A204.1 (cell line): ENCODE results near the gene MANF.
"Not testable (repeated sequence)": the region's sequence is repeated elsewhere in the genome, so short reads cannot be mapped to it uniquely, and the experiment has no call there.

Experiments
- FAIRE-seq: peaks from 2 replicates; lab custom pipeline; 2012; peaks lifted over from hg19 to GRCh38; lab: Jason Lieb, UNC

Gene MANF

GRCh38 chr3:51384726-51385473, at the start of gene MANF:
TSS of gene MANF (plus strand) at chr3:51385291. CDS start at chr3:51385343, 52 bp downstream.
- peak; percentile 97 for FAIRE-seq

- no peak for FAIRE-seq
Measured at GRCh38 chr3:51336261-51336660, 48.8 kb upstream of the MANF start.

DNA sequence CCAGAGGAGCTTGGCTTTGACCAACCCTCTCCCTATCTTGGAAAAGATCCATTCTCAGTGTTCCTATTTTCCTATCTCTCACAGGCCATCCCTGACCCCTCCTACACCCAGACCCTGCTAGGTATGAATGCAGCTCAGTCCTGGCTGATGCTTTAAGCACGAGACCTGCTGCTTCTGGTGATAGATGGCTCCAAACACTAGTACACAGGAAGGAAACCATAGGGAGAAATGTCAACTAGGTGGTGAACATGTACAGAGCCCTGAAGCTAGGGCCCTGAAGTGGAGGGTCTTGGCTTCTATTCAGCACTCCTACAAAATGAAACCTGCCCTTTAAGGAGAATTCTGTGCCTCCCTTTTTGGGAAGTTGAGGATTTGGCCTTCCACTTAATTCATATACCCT, 47.4 kb upstream of the MANF start:
- FAIRE-seq = no peak

- no peak for FAIRE-seq
Measured at GRCh38 chr3:51338632-51339031, 46.5 kb upstream of the MANF start.

GRCh38 chr3:51340013-51340829, 44.9 kb upstream of the MANF start:
- no peak for FAIRE-seq

DNA sequence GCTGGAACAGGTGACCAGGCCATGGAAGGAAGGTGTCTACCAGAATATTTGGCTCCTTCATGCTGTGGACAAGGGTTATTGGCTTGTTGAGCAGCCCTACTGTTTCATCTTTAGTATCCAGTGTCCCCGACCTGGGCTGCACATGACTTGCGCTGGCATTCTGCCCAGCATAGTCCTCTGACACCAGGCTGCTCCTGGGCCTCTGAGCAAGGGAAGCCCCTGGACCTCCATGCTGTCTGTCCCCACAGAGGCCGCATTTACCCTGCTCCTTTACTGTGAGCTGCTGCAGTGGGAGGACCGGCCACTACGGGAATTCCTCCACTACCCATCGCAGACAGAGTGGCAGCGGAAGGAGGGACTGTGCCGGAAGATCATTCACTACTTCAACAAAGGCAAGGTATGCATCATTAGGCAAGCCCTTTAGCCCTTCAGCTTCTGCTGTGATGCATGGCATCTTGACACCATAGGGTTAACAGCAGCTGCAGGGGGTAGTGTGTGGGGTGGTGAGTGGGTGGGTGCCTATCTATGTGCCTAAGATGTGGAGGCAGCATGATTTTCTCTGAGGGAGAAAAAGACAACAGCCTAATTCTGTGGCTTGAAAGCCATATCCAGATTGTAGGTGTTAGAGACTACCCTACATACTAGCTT, 44.0 kb upstream of the MANF start:
- FAIRE-seq = no peak

GRCh38 chr3:51343918-51344687, 41.0 kb upstream of the MANF start:
- FAIRE-seq = no peak

DNA sequence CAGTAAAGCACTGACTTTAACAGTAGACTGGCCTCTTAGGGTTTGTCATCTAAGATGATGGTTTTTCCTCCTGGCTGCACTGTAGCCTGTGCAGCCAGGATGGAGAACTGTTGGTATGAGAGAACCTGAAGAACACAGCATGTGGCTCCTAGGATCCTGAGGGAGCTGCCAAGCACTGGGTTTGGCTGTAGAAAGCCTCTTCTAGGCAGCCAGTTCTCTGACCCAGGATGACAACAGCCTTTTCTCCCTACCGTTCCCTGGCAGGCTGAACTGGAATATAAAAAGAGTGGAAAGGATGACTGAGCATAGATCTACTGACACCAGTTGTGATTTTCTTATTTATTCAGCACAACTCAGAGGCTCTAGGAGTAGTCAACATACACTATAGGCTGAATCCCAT, 34.3 kb upstream of the MANF start:
- FAIRE-seq = no peak

- FAIRE-seq = no peak
Measured at GRCh38 chr3:51353131-51353530, 32.0 kb upstream of the MANF start.

GRCh38 chr3:51353691-51354090, 31.4 kb upstream of the MANF start:
- no peak for FAIRE-seq

- no peak for FAIRE-seq
Measured at GRCh38 chr3:51354172-51354571, 30.9 kb upstream of the MANF start.

DNA sequence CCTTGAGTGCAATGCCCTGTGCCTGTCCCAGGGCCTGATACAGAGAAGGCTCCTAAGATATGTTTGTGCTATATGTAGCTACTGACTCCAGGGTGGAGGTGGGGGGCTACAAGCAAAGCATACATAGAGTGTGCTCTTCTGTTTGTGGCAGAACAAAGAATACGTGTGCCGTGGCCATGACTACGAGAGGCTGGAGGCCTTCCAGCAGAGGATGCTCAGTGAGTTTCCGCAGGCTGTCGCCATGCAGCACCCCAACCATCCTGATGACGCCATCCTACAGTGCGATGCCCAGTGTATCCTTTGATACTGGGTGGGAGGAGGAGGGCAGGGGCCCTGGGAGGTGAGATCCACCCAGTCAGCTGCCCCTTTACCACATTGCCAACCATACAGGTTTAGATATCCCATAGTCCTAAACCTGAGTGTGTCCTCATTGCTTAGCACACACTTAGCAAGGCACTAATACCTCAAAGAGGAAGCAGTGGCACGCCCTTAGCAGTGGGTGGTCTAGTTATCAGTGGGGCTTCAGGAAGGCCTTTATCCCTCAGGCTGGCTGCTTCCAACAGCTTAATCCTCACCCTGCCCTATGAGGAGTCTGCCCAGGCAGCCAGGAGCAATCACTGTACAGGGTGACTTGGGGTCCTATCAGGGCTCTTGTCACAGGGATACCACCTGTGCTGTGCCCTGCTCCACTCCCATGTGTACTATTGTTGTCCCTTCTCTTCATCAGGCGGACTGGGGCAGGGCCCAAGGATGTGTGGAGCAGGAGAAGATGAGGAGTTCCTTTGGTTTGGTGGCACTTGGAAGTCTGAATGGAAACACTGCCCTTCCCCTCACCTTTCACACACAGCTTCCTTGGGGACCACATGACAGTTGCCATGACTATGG, 30.1 kb upstream of the MANF start:
- FAIRE-seq = no peak

- no peak for FAIRE-seq
Measured at GRCh38 chr3:51355891-51356578, 29.1 kb upstream of the MANF start.

- FAIRE-seq = no peak
Measured at GRCh38 chr3:51357856-51358255, 27.2 kb upstream of the MANF start.

GRCh38 chr3:51358981-51359380, 26.1 kb upstream of the MANF start:
- no peak for FAIRE-seq

DNA sequence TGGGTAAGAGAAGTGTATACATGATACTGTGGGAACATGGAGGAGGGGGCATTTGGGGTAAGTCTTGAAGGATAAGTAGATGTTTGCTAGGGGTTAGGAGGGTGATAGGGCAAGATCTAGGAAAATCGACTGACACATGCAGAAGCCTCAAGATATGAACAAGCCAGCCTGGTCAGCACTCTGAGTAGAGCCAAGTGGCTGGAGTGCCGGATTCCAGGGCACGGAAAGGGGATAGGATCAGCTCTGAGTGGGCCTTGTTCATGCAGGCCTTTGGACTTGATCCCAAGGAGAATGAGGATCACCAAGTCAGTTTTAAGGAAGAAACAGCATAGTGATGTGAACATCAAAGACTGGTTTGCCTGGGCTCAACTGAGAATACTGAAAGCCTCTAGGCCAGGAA, 24.3 kb upstream of the MANF start:
- no peak for FAIRE-seq

GRCh38 chr3:51361746-51362145, 23.3 kb upstream of the MANF start:
- no peak for FAIRE-seq

- no peak for FAIRE-seq
Measured at GRCh38 chr3:51362476-51362875, 22.6 kb upstream of the MANF start.

- FAIRE-seq = not testable (repeated sequence)
Measured at GRCh38 chr3:51368276-51368675, 16.8 kb upstream of the MANF start.

DNA sequence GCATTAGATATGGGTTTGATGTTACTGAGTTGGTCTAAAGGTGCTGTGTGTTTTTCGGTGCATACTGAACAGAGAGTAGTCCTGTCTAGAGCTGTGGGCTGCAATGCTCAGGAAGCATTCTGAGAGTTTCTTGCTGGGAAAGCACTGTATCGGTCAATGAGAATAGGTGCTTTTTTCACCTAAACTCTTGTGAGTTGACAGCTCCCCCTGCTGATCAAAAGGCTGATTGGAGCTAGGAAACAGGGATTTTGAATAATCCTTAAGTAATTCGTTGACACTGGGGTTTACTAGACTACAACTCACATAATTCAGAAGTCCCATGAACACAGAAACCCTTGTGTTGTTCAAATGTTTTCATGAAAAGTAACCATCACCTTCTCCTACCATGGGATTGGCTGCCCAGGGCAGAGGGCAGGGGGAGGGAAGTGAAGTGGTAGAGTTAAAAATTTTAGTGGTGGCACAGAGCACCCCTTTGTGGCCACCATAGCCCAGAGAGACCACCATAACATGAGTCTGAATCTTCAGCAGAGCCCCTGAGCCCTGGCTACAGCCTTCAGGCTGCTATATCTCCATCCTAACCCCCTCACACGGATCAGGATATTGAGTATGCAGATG, 13.0 kb upstream of the MANF start:
- FAIRE-seq = peak; percentile 93
